ENCODE measurements around the gene ST6GALNAC6. TPM values are rescaled to one million over a fixed set of nuclear protein-coding genes. Genes with fewer than 3 reads are reported as not detected.

Gene ST6GALNAC6
- total and polyA plus RNA-seq, 4 donors, result 22.5 to 40.4 (median 32.3) TPM

- Histone ChIP-seq H3K4me1 (ENCODE audit: control insufficient read depth in 4 of 4, insufficient read depth in 4 of 4, low read length in 3 of 4) (peaks cover 0 to 24% (median 11%) of the 10 kb centered on the region in 4 donors), H3K27ac (ENCODE audit: low read depth in 1 of 2, low read length in 2 of 2) (no peak overlapping the region), H3K27me3 (ENCODE audit: control insufficient read depth in 4 of 4, insufficient read depth in 4 of 4, low read length in 3 of 4) (peaks cover 0 to 7% (median 0%) of the 10 kb centered on the region in 4 donors), H3K4me3 (ENCODE audit: low read depth in 1 of 3, low read length in 3 of 3) (no peak overlapping the region), H3K9me3 (ENCODE audit: control insufficient read depth in 4 of 4, low read length in 3 of 4) (no peaks in the 10 kb centered on the region), H3K36me3 (ENCODE audit: control insufficient read depth in 4 of 4, insufficient read depth in 3 of 4, low read depth in 1 of 4, low read length in 3 of 4) (no peaks in the 10 kb centered on the region), H3K9ac (ENCODE audit: low read depth in 1 of 2, low read length in 2 of 2) (no peak overlapping the region)
- 71% methylated on average over 14 of the region's 14 CpGs for WGBS
- TF ChIP-seq SP1 (IDR thresholded peaks at IDR 0.05) (no peak), HNF4A (conservative IDR thresholded peaks at IDR 0.05) (no peak), EGR1 (IDR thresholded peaks at IDR 0.05; ENCODE audit: low read depth in 2 of 2) (no peak), HNF4G (IDR thresholded peaks at IDR 0.05) (no peak), GABPA (IDR thresholded peaks at IDR 0.05 in 1 of 2, conservative IDR thresholded peaks at IDR 0.05 in 1 of 2) (no peak), JUND (IDR thresholded peaks at IDR 0.05) (no peak), FOXA1 (IDR thresholded peaks at IDR 0.05) (no peak), ZBTB33 (IDR thresholded peaks at IDR 0.05) (no peak), YY1 (IDR thresholded peaks at IDR 0.05) (no peak)
- no peak for DNase-seq (ENCODE audit: low spot score)
These were observed 26.8 kb upstream of the ST6GALNAC6 start for GRCh38 chr9:127925959-127926905.

DNA sequence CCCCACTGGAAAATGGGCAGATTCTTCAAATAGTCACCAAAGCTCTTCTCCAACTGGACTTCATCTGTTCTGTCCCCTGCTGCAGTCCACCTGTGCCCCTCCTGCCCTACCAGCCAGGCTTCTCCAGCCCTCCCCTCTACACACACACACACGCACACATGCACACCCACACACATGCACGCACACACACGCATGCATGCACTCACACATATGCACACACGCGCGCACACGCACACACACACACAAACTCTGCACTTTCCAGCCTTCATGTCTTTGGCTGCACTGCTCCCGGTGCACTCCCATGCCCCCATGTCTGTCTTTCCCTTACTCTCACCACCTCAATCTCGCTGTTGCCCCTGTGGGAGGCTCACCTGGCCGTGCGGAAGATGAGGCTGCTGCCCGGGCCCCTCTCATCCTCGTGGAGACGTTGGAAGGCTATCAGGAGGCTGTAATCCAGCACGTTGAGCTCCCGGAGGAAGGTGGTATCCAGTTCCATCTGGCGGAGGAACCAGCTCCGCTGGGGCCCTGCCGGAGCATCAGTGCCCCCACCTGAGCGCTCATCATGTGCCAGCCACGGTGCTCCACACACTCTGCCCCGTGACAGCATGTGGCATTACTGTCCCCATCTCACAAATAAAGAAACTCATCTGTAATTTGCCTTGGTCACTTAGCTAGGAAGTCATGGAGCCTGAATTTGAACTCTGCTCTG is 25.5 kb upstream of the ST6GALNAC6 start:
- Histone ChIP-seq H3K9ac (ENCODE audit: low read depth in 1 of 2, low read length in 2 of 2) (no peak overlapping the region), H3K9me3 (ENCODE audit: control insufficient read depth in 4 of 4, low read length in 3 of 4) (no peaks in the 10 kb centered on the region), H3K4me1 (ENCODE audit: control insufficient read depth in 4 of 4, insufficient read depth in 4 of 4, low read length in 3 of 4) (peaks cover 0 to 19% (median 10%) of the 10 kb centered on the region in 4 donors), H3K27me3 (ENCODE audit: control insufficient read depth in 4 of 4, insufficient read depth in 4 of 4, low read length in 3 of 4) (peaks cover 0 to 7% (median 0%) of the 10 kb centered on the region in 4 donors), H3K27ac (ENCODE audit: low read depth in 1 of 2, low read length in 2 of 2) (no peak overlapping the region), H3K36me3 (ENCODE audit: control insufficient read depth in 4 of 4, insufficient read depth in 3 of 4, low read depth in 1 of 4, low read length in 3 of 4) (no peaks in the 10 kb centered on the region), H3K4me3 (ENCODE audit: low read depth in 1 of 3, low read length in 3 of 3) (no peak overlapping the region)
- no peak for DNase-seq (ENCODE audit: low spot score)
- 85% methylated on average over 22 of the region's 22 CpGs for WGBS
- no peak for TF ChIP-seq JUND (IDR thresholded peaks at IDR 0.05)
- TF ChIP-seq TAF1 (conservative IDR thresholded peaks at IDR 0.05), result no peak

DNA sequence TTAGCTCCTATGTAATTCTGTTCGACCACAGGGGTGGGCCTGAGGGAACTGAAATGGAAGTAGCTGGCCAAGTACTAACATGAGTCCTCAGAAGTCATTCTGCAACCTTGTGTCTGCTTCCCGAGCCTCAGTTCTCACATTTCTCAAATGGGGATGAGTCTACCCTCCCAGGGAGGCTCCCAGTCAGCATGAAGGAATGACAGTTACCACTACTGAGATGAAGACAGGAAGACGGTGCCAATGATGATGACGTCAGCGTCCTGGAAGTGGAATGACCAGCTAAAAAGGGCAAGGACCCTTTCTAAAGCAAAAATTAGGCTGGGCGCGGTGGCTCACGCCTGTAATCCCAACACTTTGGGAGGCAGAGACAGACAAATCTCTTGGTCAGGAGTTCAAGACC is 24.4 kb upstream of the ST6GALNAC6 start:
- peaks cover 0 to 19% (median 10%) of the 10 kb centered on the region in 4 donors for H3K4me1 ChIP-seq (ENCODE audit: control insufficient read depth in 4 of 4, insufficient read depth in 4 of 4, low read length in 3 of 4)
- no peak overlapping the region for H3K9ac ChIP-seq (ENCODE audit: low read depth in 1 of 2, low read length in 2 of 2)
- H3K36me3 ChIP-seq (ENCODE audit: control insufficient read depth in 4 of 4, insufficient read depth in 3 of 4, low read depth in 1 of 4, low read length in 3 of 4), result no peaks in the 10 kb centered on the region
- WGBS, result 70% methylated on average over 8 of the region's 8 CpGs
- no peak for DNase-seq (ENCODE audit: low spot score)
- no peak overlapping the region for H3K4me3 ChIP-seq (ENCODE audit: low read depth in 1 of 3, low read length in 3 of 3)
- H3K9me3 ChIP-seq (ENCODE audit: control insufficient read depth in 4 of 4, low read length in 3 of 4), result no peaks in the 10 kb centered on the region
- H3K27me3 ChIP-seq (ENCODE audit: control insufficient read depth in 4 of 4, insufficient read depth in 4 of 4, low read length in 3 of 4), result peaks cover 0 to 7% (median 0%) of the 10 kb centered on the region in 4 donors
- H3K27ac ChIP-seq (ENCODE audit: low read depth in 1 of 2, low read length in 2 of 2), result no peak overlapping the region
- TF ChIP-seq RXRA (IDR thresholded peaks at IDR 0.05) (no peak), JUND (IDR thresholded peaks at IDR 0.05) (no peak), RAD21 (IDR thresholded peaks at IDR 0.05) (no peak), GABPA (IDR thresholded peaks at IDR 0.05 in 1 of 2, conservative IDR thresholded peaks at IDR 0.05 in 1 of 2) (no peak), HNF4A (conservative IDR thresholded peaks at IDR 0.05) (no peak), FOXA1 (IDR thresholded peaks at IDR 0.05) (no peak), REST (IDR thresholded peaks at IDR 0.05) (no peak), ATF3 (IDR thresholded peaks at IDR 0.05) (no peak), ZBTB33 (IDR thresholded peaks at IDR 0.05) (no peak), FOXA2 (IDR thresholded peaks at IDR 0.05) (no peak), EGR1 (IDR thresholded peaks at IDR 0.05; ENCODE audit: low read depth in 2 of 2) (no peak), MAX (IDR thresholded peaks at IDR 0.05) (no peak), SP1 (IDR thresholded peaks at IDR 0.05) (no peak), NR2F2 (IDR thresholded peaks at IDR 0.05) (no peak)
